Measurements from ENCODE around the gene POLR3H. TPM values are rescaled to one million over a fixed set of nuclear protein-coding genes. Genes with fewer than 3 reads are reported as not detected.

POLR3H gene
- total RNA-seq, 1 experiment from 2014 or later = 92.1 TPM

GRCh38 chr22:41478473-41478872 lies 65.8 kb downstream of the POLR3H start:
- no peak overlapping the region for H3K27ac ChIP-seq (ENCODE audit: low read depth, low read length, poor library complexity, severe bottlenecking)
- TF ChIP-seq EZH2 (IDR thresholded peaks at IDR 0.05; ENCODE audit: borderline replicate concordance, low read depth, low read length, poor library complexity, severe bottlenecking) = no peak
- no peak for TF ChIP-seq CTCF (conservative IDR thresholded peaks at IDR 0.05; ENCODE audit: low read depth, low read length)
- DNase-seq (ENCODE audit: low spot score) = no peak
- H3K27me3 ChIP-seq (replicated peaks; ENCODE audit: insufficient read depth, low read depth, low read length, poor library complexity) = no peaks in the 10 kb centered on the region
- intact Hi-C loops (cut with micrococcal nuclease; ENCODE audit: unreplicated experiment) = no loop called here
- ChIA-PET POLR2A (ENCODE audit: low non-redundant PET) (interaction anchor here (0.6 kb wide), 1 partner anchor 167 kb away, joined by 14 read pairs; no protein-coding TSS in a partner anchor), CTCF (no interaction called here)
- no peaks in the 10 kb centered on the region for H3K9me3 ChIP-seq (ENCODE audit: low read depth, low read length, poor library complexity, severe bottlenecking)
- peaks cover 16% of the 10 kb centered on the region for H3K4me1 ChIP-seq (ENCODE audit: insufficient read depth, low read length, poor library complexity, severe bottlenecking)
- H3K36me3 ChIP-seq (ENCODE audit: insufficient read depth, low read length, poor library complexity, severe bottlenecking) = no peaks in the 10 kb centered on the region
- H3K4me3 ChIP-seq (ENCODE audit: low read depth, low read length, poor library complexity, severe bottlenecking) = no peak overlapping the region
- no TSS peak for BruUV-seq (replicated peaks)

Other genes starting within 250 kb of the POLR3H start
- gene ZC3H7B, start 242.9 kb downstream of the POLR3H start, total RNA-seq (2021) = 83.9 and 90.4 TPM in 2 replicates
- 3.9 and 8.0 TPM in 2 replicates for gene TEF, start 162.5 kb downstream of the POLR3H start, total RNA-seq (2021)
- gene TOB2, start 97.7 kb downstream of the POLR3H start, total RNA-seq (2021) = 48.1 and 53.8 TPM in 2 replicates
- 72.6 and 85.5 TPM in 2 replicates for gene PHF5A, start 75.8 kb downstream of the POLR3H start, total RNA-seq (2021)
- 125 and 127 TPM in 2 replicates for gene ACO2, start 75.4 kb downstream of the POLR3H start, total RNA-seq (2021)
- gene CSDC2, start 16.5 kb upstream of the POLR3H start, total RNA-seq (2021) = 1.8 and 2.6 TPM in 2 replicates
- 26.8 and 30.5 TPM in 2 replicates for gene PMM1, start 45.4 kb upstream of the POLR3H start, total RNA-seq (2021)
- gene DESI1, start 76.6 kb upstream of the POLR3H start, total RNA-seq (2021) = 44.0 and 47.6 TPM in 2 replicates
- 545 and 558 TPM in 2 replicates for gene XRCC6, start 76.8 kb upstream of the POLR3H start, total RNA-seq (2021)
- gene SNU13, start 144.4 kb upstream of the POLR3H start, total RNA-seq (2021) = 216 and 223 TPM in 2 replicates
- gene MEI1, start 155.0 kb upstream of the POLR3H start, total RNA-seq (2021) = 0.09 and 0.24 TPM in 2 replicates

All from A673 (cell line).